Caco-2 (cell line): ENCODE data around the gene PIGR. TPM values are rescaled to one million over a fixed set of nuclear protein-coding genes. Genes with fewer than 3 reads are reported as not detected.

Experiments
- BruUV-seq: library from RNA; stranded (reverse); fragments of 400-500 nt; replicated peaks from 2 replicates; lab custom pipeline; 2021; lab: Mats Ljungman, UMichigan
- CTCF ChIA-PET: fragments of 300-600 bp; sonication (Branson Sonifier 250); formaldehyde crosslinking; loops from one replicate; lab custom pipeline; 2022; ENCODE audit warnings: antibody characterized with exemption; lab: Charles Lee
- POLR2A ChIA-PET: fragments of 300-600 bp; sonication (Branson Sonifier 250); formaldehyde crosslinking; loops from one replicate; lab custom pipeline; 2022; ENCODE audit warnings: antibody characterized with exemption; lab: Charles Lee
- DNase-seq, 2 experiments: peaks; one replicate each; pipeline versions ENCODE4 v3.0.0 to v3.0.0-alpha.2; 2020 to 2022
- H3K27me3 ChIP-seq: replicated peaks from 2 replicates; pipeline ENCODE4 v1.6.0; 2011; ENCODE audit warnings: low read length; ENCODE audit not compliant: control insufficient read depth, insufficient read depth
- H3K36me3 ChIP-seq: 2 replicates; pipeline ENCODE4 v1.5.1; 2011; ENCODE audit warnings: low read length; ENCODE audit not compliant: control insufficient read depth, insufficient read depth
- H3K4me1 ChIP-seq: fragments of 250-450 bp; sonication (Bioruptor Pico); 2 replicates; pipeline ENCODE4 v1.5.1; 2020; ENCODE audit warnings: mild to moderate bottlenecking
- H3K4me3 ChIP-seq: 2 replicates; pipeline ENCODE4 v1.5.1; 2011; ENCODE audit warnings: low read depth, mild to moderate bottlenecking, control low read depth, low read length
- H3K9me3 ChIP-seq: fragments of 250-450 bp; sonication (Bioruptor Pico); 2 replicates; pipeline ENCODE4 v1.5.1; 2020; ENCODE audit warnings: mild to moderate bottlenecking, moderate library complexity
- H3K27ac Mint-ChIP-seq: one replicate; pipeline ENCODE4 v1.8.0; 2022; ENCODE audit warnings: mixed read lengths; ENCODE audit not compliant: unreplicated experiment
- H3K27me3 Mint-ChIP-seq: one replicate; pipeline ENCODE4 v1.8.0; 2022; ENCODE audit warnings: mixed read lengths; ENCODE audit not compliant: insufficient read depth, unreplicated experiment
- H3K36me3 Mint-ChIP-seq: one replicate; pipeline ENCODE4 v1.8.0; 2022; ENCODE audit warnings: mild to moderate bottlenecking, mixed read lengths; ENCODE audit not compliant: insufficient read depth, unreplicated experiment
- H3K4me1 Mint-ChIP-seq: one replicate; pipeline ENCODE4 v1.8.0; 2022; ENCODE audit warnings: low read depth, mixed read lengths; ENCODE audit not compliant: unreplicated experiment
- H3K4me3 Mint-ChIP-seq: one replicate; pipeline ENCODE4 v1.8.0; 2022; ENCODE audit warnings: mild to moderate bottlenecking, moderate library complexity, mixed read lengths; ENCODE audit not compliant: unreplicated experiment
- H3K9me3 Mint-ChIP-seq: one replicate; pipeline ENCODE4 v1.8.0; 2022; ENCODE audit warnings: mixed read lengths; ENCODE audit not compliant: unreplicated experiment
- CTCF ChIP-seq, 2 experiments: fragments of 200-600 bp in 1 of 2; IDR thresholded peaks; 1 replicate in 1 of 2; 2 replicates in 1 of 2; pipeline versions ENCODE4 v1.5.1 to v1.8.0; 2011 to 2022; ENCODE audit warnings: antibody characterized with exemption in 1 of 2, control low read depth in 1 of 2, inconsistent platforms in 1 of 2, low read depth in 1 of 2, low read length in 1 of 2, mild to moderate bottlenecking in 1 of 2, moderate library complexity in 1 of 2; ENCODE audit not compliant: insufficient read depth in 1 of 2, severe bottlenecking in 1 of 2, unreplicated experiment in 1 of 2
- intact Hi-C: fragments of 100-400 bp; cut with micrococcal nuclease; formaldehyde crosslinking; loops from one replicate; pipeline ENCODE4 v1.10.0; 2022; ENCODE audit not compliant: unreplicated experiment
- total RNA-seq: library from RNA; stranded (reverse); gene quantifications from 2 replicates; pipeline ENCODE4 v1.2.3, GENCODE V29; 2022

The PIGR gene
- total RNA-seq, 1 experiment from 2014 or later: not detected

- POLR2A ChIA-PET: no interaction called here
- Mint-ChIP-seq H3K9me3 (no peaks in the 10 kb centered on the region), H3K27ac (no peak overlapping the region), H3K4me3 (no peak overlapping the region), H3K36me3 (no peaks in the 10 kb centered on the region), H3K4me1 (peaks cover 2% of the 10 kb centered on the region), H3K27me3 (peaks cover 12% of the 10 kb centered on the region)
- no peaks in the 10 kb centered on the region for H3K36me3 ChIP-seq
- DNase-seq: no peak
- H3K4me3 ChIP-seq: no peak overlapping the region
- intact Hi-C loops: loop anchor here (5.0 kb wide), 2 partner anchors 47 to 62 kb away; partner anchors contain the start of gene IL20
- H3K9me3 ChIP-seq: no peaks in the 10 kb centered on the region
- H3K27me3 ChIP-seq: peaks cover 2% of the 10 kb centered on the region; the same call in 1 of the 2 replicates
- no TSS peak for BruUV-seq
- H3K4me1 ChIP-seq: 0 out of 2 replicates have a peak, but pooled peaks cover 3% of the 10 kb centered on the region
- CTCF ChIA-PET: interaction anchor here (2.0 kb wide), 1 partner anchor 279 kb away, joined by 9 read pairs; the partner anchor contains the start of gene DYRK3
- TF ChIP-seq CTCF (IDR thresholded peaks at IDR 0.05; ENCODE audit: insufficient read depth in 1 of 2, low read depth in 1 of 2, low read length in 1 of 2, severe bottlenecking in 1 of 2, unreplicated experiment in 1 of 2): no peak
These were observed 32.3 kb downstream of the PIGR start for GRCh38 chr1:206913766-206914537.

DNA sequence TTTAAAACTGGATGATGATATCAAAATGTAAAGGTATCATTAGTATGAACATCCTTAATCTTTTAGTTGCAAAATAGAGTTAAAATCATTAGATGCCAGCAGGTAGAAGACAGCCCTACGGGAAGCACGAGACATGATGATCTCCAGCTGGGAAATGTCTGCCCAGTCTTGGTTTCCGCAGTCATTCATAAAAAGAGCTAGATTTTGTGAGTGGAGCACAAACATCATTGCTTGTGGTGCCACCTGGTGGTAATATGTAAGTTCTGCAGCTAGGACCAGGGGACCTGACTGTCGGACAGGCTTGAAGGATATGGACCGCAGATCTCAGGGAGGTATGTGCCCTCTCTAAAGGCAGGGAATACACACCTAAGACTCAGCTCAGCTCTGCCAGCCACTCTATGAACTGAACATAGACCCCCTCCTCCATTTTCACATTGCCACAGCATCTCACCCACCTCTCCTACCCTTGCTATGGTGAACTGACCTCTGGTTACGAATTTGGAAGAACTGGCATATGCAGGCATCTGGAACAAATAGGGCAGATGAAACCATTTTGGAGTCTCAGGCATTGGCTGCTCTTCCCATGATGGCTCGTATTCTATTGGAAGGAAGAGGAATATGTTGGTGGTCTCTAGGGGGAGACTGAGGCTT, 33.7 kb downstream of the PIGR start:
- DNase-seq: peak; percentile 82 to 83
- POLR2A ChIA-PET: no interaction called here
- no peak overlapping the region for H3K4me3 ChIP-seq
- H3K36me3 ChIP-seq: no peaks in the 10 kb centered on the region
- Mint-ChIP-seq H3K4me1 (peaks cover 12% of the 10 kb centered on the region), H3K36me3 (no peaks in the 10 kb centered on the region), H3K4me3 (no peak overlapping the region), H3K27me3 (peaks cover 20% of the 10 kb centered on the region), H3K9me3 (no peaks in the 10 kb centered on the region), H3K27ac (no peak overlapping the region)
- no peaks in the 10 kb centered on the region for H3K9me3 ChIP-seq
- TF ChIP-seq CTCF (IDR thresholded peaks at IDR 0.05; ENCODE audit: insufficient read depth in 1 of 2, low read depth in 1 of 2, low read length in 1 of 2, severe bottlenecking in 1 of 2, unreplicated experiment in 1 of 2): peak; percentile 75 to 81
- BruUV-seq: no TSS peak
- H3K27me3 ChIP-seq: peaks cover 2% of the 10 kb centered on the region; the same call in 1 of the 2 replicates
- intact Hi-C loops: loop anchor here (1.0 to 5.0 kb wide), 7 partner anchors 45 to 281 kb away; partner anchors contain the start of gene IL20
- 0 out of 2 replicates have a peak, but pooled peaks cover 3% of the 10 kb centered on the region for H3K4me1 ChIP-seq
- CTCF ChIA-PET: interaction anchor here (0.6 to 2.7 kb wide), 44 partner anchors 11 to 1317 kb away, joined by 3 to 68 read pairs (median 4); partner anchors contain the start of genes C1orf116, DYRK3 and IL24
